GM18873 (cell line): ENCODE results near the gene EMD.

Experiments used
- ATAC-seq: cut with Tn5 transposase; IDR thresholded peaks from one replicate; pipeline ENCODE4 v1.9.1; 2021; ENCODE audit warnings: mild to moderate bottlenecking, moderate library complexity, moderate number of reproducible peaks; ENCODE audit not compliant: unreplicated experiment, low FRiP score

EMD gene

DNA sequence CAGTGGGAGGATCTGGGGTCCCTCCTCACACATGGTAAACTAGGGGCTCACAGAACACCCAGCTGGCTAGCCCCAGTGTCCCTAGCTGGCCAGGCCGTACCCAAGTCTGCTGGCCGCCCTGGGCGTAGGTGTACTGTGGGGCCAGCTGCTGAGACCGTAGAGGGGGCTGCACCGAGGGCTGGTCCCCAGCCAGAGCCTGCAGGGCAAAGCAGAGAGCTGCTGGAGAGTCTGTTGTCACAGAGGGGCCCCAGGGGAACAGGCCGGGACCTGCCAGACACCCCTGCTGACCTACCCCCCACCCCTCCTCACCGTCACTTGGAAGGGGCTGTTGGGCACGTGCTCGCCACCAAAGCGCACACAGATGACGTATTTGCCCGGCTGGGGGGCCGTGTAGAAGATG, 24.6 kb upstream of the EMD start:
- ATAC-seq: no peak

DNA sequence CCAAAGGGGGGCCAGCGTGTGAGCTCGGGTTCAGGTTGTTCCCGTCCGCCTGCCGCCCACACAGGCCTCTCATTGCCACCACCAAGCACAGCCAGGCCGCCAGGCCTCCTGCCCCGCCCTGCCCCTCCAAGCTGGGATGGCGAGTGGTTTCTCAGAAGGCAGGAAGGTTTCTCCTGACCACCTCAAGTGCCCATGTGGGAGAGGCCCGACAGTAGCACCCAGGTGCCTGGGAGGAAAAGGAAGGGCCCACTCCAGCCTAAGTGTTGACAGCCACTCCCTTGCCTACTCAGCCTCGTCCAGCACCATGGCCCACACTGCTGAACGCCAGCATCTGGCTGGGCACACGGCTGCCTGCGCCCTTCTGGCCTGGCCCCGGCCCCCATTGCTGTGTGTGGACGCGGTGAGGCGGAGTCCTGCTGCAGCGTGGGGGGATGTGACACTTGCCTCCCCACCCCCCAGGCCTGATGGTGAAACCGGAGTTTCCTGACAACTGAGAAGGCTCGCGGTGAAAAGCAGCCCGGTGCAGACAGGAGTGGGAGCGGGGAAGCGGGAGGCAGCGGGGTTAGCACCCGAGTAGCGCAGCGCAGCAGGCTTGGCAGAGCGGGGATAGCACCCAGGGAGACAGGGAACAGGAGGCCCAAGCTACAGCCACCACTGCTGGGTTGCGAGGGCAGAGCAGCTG, 23.9 kb upstream of the EMD start:
- no peak for ATAC-seq

DNA sequence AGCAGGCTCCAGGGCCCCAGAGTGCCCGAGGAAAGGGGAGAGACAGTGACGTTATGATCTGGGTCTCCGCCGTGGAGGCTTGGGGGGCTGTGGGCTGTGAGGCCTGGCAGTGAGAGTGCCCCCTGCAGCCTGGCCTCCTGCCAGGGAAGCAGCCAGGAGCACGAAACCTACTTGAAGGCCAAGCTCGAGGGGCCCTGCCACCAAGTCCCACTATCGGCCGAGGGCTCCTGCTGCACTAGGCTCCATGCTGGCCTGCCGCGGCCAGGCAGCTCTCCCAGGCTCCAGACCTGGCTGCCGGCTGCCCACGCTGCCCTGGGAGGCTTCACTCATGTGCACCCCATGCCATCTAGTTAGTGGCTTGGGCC, 23.3 kb upstream of the EMD start:
- ATAC-seq: no peak

DNA sequence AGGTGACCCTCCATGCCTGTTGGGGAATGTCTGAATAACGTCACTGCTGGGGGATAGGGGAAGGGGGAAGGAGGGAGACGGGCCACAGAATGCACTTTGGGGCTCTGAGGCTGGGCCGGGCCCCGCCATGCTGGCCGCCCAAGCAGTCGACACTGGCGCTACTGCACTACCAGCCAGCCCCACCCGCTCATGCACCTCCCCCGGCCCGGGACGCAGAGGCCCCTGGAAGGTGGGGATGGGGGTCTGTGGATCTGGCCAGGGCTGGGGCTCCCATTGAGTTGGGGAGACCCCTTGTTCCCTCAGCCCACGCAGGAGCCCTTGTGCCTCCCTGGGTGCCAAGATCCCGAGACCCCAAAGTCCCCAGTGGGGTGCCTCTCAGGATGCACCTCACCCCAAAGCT, 22.5 kb upstream of the EMD start:
- ATAC-seq: no peak

DNA sequence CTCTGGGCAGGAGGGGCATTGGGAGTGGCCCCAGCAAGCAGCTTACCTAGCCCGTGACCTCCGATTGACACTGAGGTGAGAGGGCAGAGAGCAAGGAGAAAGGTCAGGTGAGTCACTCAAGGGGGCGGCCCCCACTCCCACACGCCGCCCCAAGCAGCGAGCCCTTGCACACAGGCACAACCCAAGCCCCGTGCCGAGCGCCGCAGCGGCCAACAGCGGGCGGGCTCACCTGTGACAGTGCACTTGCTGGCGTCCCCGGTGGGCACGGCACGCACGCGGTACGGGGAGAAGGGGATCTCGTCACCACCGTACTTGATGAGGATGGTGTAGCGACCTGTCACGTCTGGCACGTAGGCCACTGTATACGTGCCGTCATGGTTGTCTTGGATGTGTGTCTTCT, 21.9 kb upstream of the EMD start:
- ATAC-seq: no peak

DNA sequence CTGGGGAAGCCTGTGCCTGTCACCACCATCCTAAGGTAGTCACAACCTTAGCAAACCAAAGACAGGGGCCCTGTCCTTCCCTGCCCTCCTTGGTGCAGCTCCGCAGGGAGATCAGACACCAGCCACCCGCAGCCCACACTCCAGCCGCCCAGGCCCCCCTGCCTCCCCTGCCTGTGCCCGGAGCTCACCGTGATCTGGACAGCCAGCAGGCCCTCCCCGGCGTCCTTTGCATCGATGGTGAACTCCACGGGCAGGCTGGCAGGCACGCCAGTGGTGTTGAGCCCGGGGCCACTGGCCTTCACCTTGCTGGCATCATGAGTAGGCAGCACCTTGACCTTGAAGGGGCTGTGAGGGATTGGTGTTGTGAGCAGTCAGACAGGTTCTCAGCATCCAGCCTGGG, 21.1 kb upstream of the EMD start:
- no peak for ATAC-seq

DNA sequence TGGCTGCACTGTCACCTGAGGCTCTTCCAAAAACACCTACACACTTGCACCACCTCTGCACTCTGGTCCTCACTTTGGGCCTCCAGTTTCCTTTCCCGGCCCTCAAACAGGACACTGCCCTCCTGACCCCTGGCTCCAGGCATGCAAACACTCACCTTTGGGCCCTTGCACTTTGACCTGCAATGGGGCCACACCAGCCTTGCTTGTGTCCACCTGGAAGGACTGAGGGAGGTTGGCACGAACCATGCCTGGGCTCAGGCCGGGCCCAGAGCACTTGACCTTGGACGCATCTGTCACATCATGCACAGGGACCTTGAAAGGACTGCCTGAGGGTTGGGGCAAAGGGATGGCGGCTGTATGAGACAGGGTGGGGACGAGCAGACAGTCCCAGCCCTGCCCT, 20.3 kb upstream of the EMD start:
- ATAC-seq: no peak

DNA sequence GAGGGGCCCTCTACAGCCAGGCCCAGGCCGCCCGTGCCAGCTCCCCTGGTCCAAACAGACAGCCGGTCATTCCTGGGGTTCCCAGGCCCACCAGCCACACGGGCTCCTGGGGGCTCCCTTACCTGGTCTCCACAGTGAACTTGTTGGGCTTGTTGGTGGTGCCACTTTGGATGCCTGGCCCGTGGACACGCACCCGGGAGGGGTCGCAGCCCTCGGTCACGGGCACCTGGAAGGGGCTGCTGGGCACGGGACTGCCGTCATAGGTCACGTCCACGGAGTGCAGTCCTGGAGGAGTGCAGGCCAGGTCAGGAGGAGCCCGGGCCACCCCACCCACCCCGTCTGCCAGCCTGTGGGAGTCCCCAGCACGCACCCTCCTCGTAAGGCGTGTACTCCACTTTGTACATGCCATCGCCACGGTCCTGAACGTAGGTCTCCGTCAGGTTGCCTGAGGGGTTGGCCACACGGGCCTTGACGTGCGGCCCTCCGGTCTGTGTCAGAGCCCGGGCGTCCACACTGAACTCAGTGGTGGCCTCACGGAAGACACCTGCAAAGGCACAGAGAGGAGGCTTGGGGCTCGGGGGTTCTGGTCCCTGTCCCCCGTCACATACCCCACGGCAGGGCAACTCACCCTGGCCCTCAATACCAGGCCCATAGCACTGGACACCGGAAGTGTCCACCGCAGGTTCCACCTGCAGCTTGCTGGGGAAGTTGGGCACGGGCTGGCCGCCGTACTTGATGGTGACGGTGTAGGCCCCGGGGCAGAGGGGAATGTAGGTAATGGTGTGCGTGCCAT, 19.5 kb upstream of the EMD start:
- no peak for ATAC-seq

DNA sequence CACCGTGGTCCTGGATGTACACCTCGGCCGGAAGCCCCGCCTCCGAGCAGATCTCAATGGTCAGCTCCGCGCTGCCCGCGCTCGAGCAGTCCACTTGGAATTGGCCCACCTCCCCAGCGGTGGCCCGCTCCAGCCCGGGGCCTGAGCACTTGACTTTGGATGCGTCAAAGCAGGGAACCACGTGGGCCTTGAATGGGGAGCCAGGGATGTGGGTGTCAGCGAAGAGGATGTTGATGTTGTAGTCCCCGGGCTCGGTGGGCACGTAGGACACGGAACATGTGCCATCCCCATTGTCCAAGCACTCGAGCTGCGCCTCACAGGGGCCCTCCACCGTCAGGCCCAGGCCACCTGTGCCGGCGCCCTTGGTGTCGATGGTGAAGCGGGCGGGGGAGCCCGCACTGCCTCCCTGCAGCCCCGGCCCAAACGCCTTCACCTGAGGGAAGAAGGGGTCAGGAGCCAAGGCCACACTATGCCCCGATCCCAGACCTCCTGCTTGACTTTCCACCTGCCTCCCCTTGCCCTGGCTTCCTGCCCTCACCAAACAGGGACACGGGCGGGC, 18.9 kb upstream of the EMD start:
- no peak for ATAC-seq

DNA sequence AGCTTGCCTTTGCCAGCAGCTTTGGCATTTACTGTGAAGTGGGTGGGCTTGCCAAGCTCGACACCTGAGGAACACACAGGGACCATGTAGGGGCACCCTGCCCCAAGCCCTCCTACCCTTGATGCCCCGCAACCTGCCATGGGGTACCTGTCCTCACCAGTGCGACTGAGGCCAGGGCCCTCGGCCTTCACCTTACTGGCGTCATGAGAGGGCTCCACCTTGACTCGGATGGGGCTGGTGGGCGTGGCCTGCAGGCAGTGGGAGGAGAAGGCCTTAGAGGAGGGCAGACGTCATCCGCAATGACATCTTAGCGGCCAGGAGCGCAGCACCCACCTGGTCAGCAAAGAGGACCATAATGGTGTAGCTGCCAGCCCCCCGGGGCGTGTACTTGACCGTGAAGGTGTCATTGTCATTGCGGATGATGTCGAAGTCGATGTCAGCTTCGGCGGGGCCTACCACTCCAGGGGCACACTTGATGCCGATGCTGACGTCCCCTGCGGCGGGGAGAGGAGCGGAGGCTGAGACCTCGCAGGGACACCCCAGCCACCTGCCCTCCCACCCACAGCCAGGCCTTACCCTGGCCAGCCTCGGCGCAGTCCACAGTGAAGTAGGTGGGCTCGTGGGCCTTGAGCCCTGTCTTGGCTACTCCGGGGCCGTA, 16.9 kb upstream of the EMD start:
- ATAC-seq: no peak

DNA sequence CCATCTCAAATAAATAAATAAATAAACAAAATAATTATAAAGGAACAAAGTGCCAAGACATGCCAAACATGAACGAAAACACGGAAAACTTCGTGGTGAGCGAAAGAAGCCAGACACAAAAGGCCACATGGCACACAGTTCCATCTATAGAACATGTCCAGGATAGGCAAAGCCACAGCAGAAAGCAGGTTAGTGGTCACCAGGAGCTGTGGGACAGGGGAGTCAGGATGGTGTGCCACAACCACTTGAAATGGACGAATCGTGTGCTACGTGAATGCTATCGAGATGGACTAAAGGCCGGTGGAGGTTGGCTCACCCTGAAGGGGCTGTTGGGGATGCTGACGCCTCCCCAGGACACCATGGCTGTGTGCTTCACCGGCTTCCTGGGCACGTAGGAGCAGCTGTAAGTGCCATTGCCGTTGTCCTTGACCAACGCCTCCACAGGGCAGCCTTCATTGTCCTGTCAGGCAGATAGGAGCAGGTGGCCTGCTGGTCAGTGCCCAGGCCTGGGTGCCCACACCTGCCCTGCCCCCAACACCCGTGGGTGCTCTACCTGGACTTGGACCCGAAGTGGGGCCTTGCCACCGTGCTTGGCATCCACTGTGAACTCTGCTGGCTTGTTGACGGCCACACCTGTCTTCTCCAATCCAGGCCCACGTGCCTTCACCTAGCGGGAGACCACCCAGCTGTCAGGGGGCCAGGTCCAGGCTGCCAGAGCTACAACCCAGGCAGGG, 15.2 kb upstream of the EMD start:
- no peak for ATAC-seq

DNA sequence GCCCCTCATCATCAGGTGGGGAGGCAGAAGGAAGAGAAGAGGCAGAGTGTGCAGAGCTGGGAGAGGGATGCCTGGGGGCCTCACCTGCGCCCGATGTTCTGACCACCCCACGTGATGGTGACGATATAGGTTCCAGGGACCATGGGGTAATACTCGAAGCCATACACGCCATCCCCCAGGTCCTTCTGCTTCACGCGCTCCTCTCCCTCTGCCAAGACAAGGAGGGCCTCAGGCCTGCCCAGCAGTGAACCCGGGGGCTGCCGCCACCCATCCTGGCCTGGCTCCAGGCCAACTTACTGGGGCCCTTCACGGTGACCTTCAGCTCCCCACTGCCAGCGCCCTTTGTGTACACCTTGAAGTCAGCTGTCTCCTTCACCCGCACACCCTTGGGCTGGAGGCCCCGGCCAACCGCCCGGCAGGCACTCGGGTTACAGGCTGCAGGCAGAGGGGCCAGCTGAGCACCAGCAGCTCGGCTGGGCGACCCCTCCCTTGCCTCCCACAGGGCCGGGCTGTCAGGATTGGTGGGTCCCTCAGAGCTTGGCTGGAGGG, 14.0 kb upstream of the EMD start:
- no peak for ATAC-seq

DNA sequence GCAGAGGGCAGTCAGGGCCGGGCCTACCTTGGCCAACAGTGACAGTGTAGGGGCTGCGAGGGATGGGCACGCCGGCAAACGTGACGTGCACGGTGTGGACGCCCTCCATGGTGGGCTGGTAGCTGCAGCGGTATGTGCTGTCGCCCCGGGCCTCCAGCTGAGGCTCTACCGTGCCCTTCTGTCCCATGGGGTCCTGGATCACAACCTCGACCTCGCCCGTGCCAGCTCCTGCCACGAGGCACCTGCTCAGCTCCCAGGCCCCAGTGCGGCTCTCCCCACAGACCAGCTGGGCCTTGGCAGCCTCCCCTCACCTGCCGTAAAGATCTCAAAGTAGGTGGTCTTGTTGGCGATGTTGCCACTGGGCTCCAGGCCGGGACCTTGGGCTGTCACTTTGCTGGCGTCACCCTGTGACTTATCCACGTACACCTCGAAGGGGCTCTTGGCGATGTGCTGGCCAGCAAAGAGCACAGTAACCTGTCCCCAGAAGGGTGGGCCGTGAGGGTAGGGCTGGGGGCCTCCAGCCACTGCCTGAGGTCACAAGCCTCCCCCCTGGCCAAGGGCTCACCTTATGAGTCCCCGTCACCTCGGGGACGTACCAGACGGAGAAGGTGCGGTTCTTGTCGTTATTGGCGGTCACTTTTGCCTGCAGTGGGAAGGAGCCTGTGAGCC, 13.0 kb upstream of the EMD start:
- ATAC-seq: no peak

DNA sequence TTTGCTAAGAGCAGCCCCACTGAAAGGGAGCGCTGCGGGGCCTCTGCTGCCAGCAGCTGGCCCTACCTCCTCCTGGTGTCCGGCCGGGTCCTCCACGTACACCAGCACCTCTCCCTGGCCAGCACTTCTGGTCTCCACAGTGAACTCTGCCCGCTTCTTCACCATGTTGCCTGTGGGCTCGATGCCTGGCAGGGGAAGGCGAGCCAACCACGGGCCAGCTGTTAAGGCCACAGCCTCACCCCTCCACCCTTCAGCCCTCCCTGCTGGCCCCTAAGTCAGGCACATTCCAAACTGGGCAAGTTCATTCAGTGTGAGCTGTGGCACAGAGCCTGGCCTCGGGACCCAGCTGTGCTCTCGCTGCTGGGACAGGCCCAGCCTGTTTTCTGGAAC, 12.4 kb upstream of the EMD start:
- ATAC-seq: no peak

DNA sequence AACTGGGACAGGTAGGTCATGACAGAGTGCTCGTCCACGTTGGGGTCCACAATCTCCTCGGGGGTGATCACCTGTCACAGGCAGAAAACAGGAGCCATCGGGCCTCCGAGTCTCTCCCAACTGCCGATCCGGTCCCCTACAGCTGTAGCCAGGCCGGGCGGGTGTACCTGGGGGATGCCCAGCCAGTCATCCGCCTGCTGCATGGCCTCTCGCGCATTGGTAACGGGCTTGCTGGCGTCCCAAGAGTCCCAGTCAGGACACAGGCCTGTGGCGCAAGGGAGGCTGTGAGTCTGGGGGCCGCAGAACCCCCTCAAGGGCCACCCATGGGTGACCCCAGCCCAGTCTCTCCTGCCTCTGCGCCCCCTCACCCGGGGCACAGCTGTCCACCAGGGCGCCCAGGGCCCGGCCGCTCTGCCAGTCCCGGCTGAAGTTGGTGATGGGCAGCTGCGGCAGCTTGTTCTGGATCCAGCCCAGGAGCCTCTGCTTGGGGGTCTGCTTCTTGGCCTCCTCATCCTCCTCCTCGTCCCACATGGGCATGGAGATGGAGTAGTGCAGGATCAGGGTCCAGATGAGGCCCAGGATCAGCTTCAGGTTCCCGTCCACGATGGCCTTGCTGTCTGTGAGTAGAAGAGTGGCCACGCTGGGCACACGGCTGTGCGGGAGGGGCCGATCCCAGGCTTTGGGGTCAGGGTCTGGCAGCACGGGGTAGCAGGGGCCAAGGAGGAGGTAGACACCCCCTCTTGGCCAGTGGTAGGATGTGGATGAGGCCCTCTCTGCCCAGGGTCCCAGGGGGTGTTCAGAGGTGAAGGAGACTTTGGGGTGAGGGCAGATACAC, 11.4 kb upstream of the EMD start:
- ATAC-seq: no peak

DNA sequence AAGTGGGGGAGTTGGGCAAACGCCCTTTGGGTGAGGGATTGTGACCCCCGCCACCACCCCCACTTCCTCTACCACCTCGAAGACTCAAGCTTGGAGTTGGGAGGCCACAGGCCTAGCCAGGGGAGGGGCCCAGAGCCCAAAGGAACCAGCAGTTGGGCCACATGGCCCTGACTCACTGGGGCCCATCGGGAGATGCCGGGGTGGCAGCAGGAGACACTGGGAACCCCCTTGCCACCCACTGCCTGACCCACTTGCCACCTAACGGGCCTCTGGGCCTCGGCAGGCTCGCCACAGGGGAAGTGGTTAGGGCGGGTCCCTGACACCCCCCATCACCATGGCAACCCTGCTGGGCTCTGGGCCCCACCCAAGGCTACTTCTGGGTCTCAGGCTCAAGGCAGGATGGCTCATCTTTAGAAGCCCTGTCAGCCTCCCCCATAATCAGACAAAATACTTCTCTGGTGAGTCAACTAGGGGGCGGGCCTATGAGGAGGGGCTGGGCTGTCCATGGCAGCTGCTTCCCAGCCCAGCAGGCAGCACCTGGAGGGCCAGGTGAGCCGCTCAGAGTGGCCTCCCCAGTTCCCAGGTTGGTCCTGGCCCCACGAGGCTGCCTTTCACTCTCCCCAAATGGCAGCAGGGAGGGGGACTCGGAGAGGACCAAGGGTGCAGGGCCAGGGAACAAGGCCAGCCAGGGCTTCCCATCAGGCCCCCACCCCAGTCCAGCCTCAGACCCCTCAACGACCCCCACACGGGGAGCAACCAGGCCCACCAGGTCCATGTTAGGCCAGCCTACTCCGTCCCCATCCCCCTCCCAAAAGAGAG, 10.3 kb upstream of the EMD start:
- no peak for ATAC-seq

DNA sequence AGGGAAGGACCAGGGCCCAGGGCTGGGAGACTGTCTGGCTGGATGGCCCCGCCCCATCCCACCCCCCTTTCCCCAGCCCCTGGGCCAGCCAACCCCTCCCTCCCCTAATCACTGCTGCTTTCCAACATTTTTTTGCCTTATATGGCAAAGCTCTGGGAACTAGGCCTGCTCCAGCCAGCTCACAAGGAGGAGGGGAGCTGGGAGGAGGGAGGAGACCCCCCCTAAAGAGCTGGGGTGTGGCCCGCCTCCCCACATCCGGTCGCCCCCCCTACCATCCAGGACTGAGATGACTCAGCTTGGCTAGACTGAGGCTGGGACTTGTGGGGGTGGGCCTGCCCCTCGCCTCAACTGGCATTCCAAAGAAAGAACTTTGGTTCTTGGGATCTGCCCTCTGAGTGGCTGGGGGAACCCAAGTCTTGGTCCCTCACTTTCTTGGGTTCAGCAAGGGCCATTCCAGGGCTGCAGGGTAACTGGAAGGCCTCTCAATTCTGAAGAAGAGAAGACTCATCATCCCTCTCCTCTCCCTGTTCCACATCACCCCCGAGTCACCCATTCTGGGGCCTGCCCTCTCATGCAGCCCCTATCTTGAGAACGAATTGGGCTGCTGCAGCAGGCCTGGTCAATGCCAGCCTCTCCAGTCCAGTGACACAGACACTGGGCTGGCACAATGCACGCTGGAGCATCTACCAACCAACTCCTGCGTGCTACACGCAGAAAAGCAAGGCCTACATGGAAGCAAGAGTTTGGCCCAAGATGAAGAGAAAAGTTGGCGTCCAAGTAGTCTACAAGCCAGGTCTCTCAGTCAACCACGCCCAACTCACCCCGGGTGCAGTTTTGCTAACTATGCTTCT, 9.4 kb upstream of the EMD start:
- no peak for ATAC-seq
